GM23338 (cell line): ENCODE results near the gene ADPGK. TPM values are rescaled to one million over a fixed set of nuclear protein-coding genes. Genes with fewer than 3 reads are reported as not detected.

ENCODE experiments used
- ATAC-seq: fragments of 200-7000 bp; cut with Tn5 transposase; 3 replicates; pipeline ENCODE4 v1.9.1; 2020
- DNase-seq: peaks from one replicate; pipeline ENCODE4 v3.0.0-alpha.2; 2015; ENCODE audit warnings: low spot score
- H2AFZ ChIP-seq: fragments of 200-600 bp; sonication (generic); 2 replicates; pipeline ENCODE4 v1.8.0; 2016; ENCODE audit warnings: antibody characterized with exemption, mild to moderate bottlenecking, moderate library complexity
- H3F3A ChIP-seq: fragments of 200-600 bp; sonication (generic); replicated peaks from 2 replicates; pipeline ENCODE4 v1.8.0; 2017; ENCODE audit warnings: antibody characterized with exemption, mixed run types, low read depth
- H3K27ac ChIP-seq: fragments of 200-600 bp; sonication (generic); 2 replicates; pipeline ENCODE4 v1.6.1; 2016; ENCODE audit warnings: low read depth
- H3K27me3 ChIP-seq: fragments of 200-600 bp; sonication (generic); 2 replicates; pipeline ENCODE4 v1.8.0; 2016; ENCODE audit warnings: mild to moderate bottlenecking, mixed run types, moderate library complexity; ENCODE audit not compliant: insufficient read depth
- H3K36me3 ChIP-seq: fragments of 200-600 bp; sonication (generic); 2 replicates; pipeline ENCODE4 v1.8.0; 2016; ENCODE audit warnings: mild to moderate bottlenecking; ENCODE audit not compliant: insufficient read depth
- H3K4me1 ChIP-seq: fragments of 200-600 bp; sonication (generic); 2 replicates; pipeline ENCODE4 v1.8.0; 2016; ENCODE audit warnings: mild to moderate bottlenecking, moderate library complexity; ENCODE audit not compliant: insufficient read depth
- H3K4me2 ChIP-seq: fragments of 200-600 bp; sonication (generic); 2 replicates; pipeline ENCODE4 v1.7.1; 2017; ENCODE audit warnings: mixed run types
- H3K4me3 ChIP-seq: fragments of 200-600 bp; sonication (generic); 2 replicates; pipeline ENCODE4 v1.6.1; 2016; ENCODE audit warnings: mixed run types
- H3K79me2 ChIP-seq: fragments of 200-600 bp; sonication (generic); replicated peaks from 2 replicates; pipeline ENCODE4 v1.8.0; 2017; ENCODE audit warnings: mild to moderate bottlenecking; ENCODE audit not compliant: insufficient read depth
- H3K9me2 ChIP-seq: fragments of 200-600 bp; sonication (generic); 2 replicates; pipeline ENCODE4 v1.8.0; 2017; ENCODE audit not compliant: insufficient read depth
- H4K20me1 ChIP-seq: fragments of 200-600 bp; sonication (generic); replicated peaks from 2 replicates; pipeline ENCODE4 v1.8.0; 2017; ENCODE audit warnings: mild to moderate bottlenecking; ENCODE audit not compliant: insufficient read depth
- H3K27ac Mint-ChIP-seq: 2 replicates; pipeline ENCODE4 v1.8.0; 2020; ENCODE audit warnings: inconsistent platforms, mild to moderate bottlenecking, moderate library complexity, mixed read lengths
- H3K27me3 Mint-ChIP-seq: 3 replicates; pipeline ENCODE4 v1.8.0; 2022; ENCODE audit warnings: low read depth, mild to moderate bottlenecking, moderate library complexity, mixed read lengths, inconsistent platforms; ENCODE audit not compliant: insufficient read depth, poor library complexity
- H3K36me3 Mint-ChIP-seq: 3 replicates; pipeline ENCODE4 v1.8.0; 2021; ENCODE audit warnings: low read depth, mild to moderate bottlenecking, inconsistent platforms, moderate library complexity, mixed read lengths
- H3K4me1 Mint-ChIP-seq: 3 replicates; pipeline ENCODE4 v1.8.0; 2020; ENCODE audit warnings: mild to moderate bottlenecking, inconsistent platforms, mixed read lengths
- H3K4me3 Mint-ChIP-seq: 3 replicates; pipeline ENCODE4 v1.8.0; 2021; ENCODE audit warnings: moderate library complexity, mild to moderate bottlenecking, inconsistent platforms, mixed read lengths
- H3K9me3 Mint-ChIP-seq: 3 replicates; pipeline ENCODE4 v1.8.0; 2020; ENCODE audit warnings: moderate library complexity, mild to moderate bottlenecking, inconsistent platforms, mixed read lengths
- CREB1 ChIP-seq: fragments of 250-450 bp; sonication (Bioruptor Pico); IDR thresholded peaks from 2 replicates; pipeline ENCODE4 v1.5.0; 2020; ENCODE audit warnings: low read depth, mild to moderate bottlenecking, moderate library complexity
- NANOG ChIP-seq: IDR thresholded peaks from 2 replicates; pipeline ENCODE4 v1.6.1; 2016; ENCODE audit warnings: antibody characterized with exemption, borderline replicate concordance
- POLR2AphosphoS5 ChIP-seq: IDR thresholded peaks from 2 replicates; pipeline ENCODE4 v1.6.1; 2016; ENCODE audit warnings: antibody characterized with exemption, low read depth
- STAT1 ChIP-seq: IDR thresholded peaks from one replicate; pipeline ENCODE4 v1.6.1; 2016; ENCODE audit warnings: antibody characterized with exemption; ENCODE audit not compliant: unreplicated experiment
- polyA plus RNA-seq: library from polyadenylated mRNA; unstranded; fragments of >200 nt; fragmentation: Nextera tagmentation; extraction: Ambion mirVana; gene quantifications from 2 replicates; pipeline ENCODE4 v1.2.1, GENCODE V29; 2016
- total RNA-seq: library from RNA; depleted of rRNA; stranded (reverse); fragments of >200 nt; shearing (Covaris generic); gene quantifications from 2 replicates; pipeline ENCODE4 v1.2.3, GENCODE V29; 2014
- TF ChIP-seq, protein P1 (sequence below): fragments of 250-450 bp; sonication (Bioruptor Pico); IDR thresholded peaks from 2 replicates; pipeline ENCODE4 v1.5.0; 2020; ENCODE audit warnings: mild to moderate bottlenecking, moderate library complexity
- TF ChIP-seq, protein P2 (sequence below): IDR thresholded peaks from one replicate; pipeline ENCODE4 v1.6.1; 2018; ENCODE audit warnings: antibody characterized with exemption; ENCODE audit not compliant: unreplicated experiment

ADPGK gene
- total and polyA plus RNA-seq, 2 experiments from 2014 or later = 21.5 to 57.0 TPM

DNA sequence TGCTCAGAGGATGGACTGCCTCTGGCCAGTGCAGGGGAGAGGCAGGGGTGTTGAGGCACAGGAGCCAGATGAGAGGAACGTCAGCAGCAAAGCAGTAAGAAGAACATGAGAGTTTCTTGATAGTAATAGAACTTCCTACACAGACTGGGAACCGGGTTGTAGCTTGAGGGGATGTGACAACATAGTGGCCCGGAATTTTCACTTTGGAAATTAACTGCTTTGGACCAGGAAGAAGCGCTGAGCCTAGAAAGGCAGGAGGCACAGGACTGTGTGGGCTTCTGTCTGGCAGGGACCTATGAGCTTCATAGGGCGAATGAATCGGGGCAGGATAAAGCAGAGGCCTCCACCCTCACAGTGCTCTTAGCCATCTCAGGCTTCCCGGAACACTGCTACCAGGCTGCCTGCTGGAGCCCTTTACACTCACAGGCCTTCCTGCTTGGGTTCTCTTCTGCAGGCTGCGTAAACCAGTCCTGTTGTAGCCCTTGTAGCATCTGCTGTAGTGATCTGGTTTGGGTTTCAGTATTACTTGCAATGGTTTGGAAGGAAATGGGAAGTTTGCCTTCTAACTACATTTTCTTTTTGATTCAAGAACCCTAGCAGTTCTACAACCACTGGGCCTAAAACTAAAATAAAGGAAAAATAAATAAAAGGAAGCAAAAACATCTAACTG, 3.3 kb upstream of the ADPGK start:
- Histone ChIP-seq H3K27ac (no peak overlapping the region), H3K4me1 (peaks cover 9% of the 10 kb centered on the region), H3K9me2 (no peaks in the 10 kb centered on the region), H4K20me1 (no peaks in the 10 kb centered on the region; the same call in 1 of the 2 replicates), H3K27me3 (no peaks in the 10 kb centered on the region), H3K4me3 (no peak overlapping the region), H3K79me2 (peaks cover 15% of the 10 kb centered on the region), H3K4me2 (no peak overlapping the region), H2AFZ (0 out of 2 replicates have a peak overlapping the region, but pooled peaks have one; percentile 38), H3K36me3 (no peaks in the 10 kb centered on the region), H3F3A (peaks cover 5% of the 10 kb centered on the region; the same call in 1 of the 2 replicates)
- Mint-ChIP-seq H3K4me1 (peaks cover 5% of the 10 kb centered on the region), H3K4me3 (no peak overlapping the region), H3K36me3 (no peaks in the 10 kb centered on the region; the same call in 2 of the 3 replicates), H3K27ac (no peak overlapping the region), H3K27me3 (no peaks in the 10 kb centered on the region), H3K9me3 (no peaks in the 10 kb centered on the region)
- no peak for TF ChIP-seq STAT1
- TF ChIP-seq, protein P1, sequence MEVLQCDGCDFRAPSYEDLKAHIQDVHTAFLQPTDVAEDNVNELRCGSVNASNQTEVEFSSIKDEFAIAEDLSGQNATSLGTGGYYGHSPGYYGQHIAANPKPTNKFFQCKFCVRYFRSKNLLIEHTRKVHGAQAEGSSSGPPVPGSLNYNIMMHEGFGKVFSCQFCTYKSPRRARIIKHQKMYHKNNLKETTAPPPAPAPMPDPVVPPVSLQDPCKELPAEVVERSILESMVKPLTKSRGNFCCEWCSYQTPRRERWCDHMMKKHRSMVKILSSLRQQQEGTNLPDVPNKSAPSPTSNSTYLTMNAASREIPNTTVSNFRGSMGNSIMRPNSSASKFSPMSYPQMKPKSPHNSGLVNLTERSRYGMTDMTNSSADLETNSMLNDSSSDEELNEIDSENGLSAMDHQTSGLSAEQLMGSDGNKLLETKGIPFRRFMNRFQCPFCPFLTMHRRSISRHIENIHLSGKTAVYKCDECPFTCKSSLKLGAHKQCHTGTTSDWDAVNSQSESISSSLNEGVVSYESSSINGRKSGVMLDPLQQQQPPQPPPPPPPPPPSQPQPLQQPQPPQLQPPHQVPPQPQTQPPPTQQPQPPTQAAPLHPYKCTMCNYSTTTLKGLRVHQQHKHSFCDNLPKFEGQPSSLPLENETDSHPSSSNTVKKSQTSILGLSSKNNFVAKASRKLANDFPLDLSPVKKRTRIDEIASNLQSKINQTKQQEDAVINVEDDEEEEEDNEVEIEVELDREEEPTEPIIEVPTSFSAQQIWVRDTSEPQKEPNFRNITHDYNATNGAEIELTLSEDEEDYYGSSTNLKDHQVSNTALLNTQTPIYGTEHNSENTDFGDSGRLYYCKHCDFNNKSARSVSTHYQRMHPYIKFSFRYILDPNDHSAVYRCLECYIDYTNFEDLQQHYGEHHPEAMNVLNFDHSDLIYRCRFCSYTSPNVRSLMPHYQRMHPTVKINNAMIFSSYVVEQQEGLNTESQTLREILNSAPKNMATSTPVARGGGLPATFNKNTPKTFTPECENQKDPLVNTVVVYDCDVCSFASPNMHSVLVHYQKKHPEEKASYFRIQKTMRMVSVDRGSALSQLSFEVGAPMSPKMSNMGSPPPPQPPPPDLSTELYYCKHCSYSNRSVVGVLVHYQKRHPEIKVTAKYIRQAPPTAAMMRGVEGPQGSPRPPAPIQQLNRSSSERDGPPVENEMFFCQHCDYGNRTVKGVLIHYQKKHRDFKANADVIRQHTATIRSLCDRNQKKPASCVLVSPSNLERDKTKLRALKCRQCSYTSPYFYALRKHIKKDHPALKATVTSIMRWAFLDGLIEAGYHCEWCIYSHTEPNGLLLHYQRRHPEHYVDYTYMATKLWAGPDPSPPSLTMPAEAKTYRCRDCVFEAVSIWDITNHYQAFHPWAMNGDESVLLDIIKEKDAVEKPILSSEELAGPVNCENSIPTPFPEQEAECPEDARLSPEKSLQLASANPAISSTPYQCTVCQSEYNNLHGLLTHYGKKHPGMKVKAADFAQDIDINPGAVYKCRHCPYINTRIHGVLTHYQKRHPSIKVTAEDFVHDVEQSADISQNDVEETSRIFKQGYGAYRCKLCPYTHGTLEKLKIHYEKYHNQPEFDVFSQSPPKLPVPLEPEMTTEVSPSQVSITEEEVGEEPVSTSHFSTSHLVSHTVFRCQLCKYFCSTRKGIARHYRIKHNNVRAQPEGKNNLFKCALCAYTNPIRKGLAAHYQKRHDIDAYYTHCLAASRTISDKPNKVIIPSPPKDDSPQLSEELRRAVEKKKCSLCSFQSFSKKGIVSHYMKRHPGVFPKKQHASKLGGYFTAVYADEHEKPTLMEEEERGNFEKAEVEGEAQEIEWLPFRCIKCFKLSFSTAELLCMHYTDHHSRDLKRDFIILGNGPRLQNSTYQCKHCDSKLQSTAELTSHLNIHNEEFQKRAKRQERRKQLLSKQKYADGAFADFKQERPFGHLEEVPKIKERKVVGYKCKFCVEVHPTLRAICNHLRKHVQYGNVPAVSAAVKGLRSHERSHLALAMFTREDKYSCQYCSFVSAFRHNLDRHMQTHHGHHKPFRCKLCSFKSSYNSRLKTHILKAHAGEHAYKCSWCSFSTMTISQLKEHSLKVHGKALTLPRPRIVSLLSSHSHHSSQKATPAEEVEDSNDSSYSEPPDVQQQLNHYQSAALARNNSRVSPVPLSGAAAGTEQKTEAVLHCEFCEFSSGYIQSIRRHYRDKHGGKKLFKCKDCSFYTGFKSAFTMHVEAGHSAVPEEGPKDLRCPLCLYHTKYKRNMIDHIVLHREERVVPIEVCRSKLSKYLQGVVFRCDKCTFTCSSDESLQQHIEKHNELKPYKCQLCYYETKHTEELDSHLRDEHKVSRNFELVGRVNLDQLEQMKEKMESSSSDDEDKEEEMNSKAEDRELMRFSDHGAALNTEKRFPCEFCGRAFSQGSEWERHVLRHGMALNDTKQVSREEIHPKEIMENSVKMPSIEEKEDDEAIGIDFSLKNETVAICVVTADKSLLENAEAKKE (CRISPR knock-in tag) = no peak
- TF ChIP-seq, protein P2, sequence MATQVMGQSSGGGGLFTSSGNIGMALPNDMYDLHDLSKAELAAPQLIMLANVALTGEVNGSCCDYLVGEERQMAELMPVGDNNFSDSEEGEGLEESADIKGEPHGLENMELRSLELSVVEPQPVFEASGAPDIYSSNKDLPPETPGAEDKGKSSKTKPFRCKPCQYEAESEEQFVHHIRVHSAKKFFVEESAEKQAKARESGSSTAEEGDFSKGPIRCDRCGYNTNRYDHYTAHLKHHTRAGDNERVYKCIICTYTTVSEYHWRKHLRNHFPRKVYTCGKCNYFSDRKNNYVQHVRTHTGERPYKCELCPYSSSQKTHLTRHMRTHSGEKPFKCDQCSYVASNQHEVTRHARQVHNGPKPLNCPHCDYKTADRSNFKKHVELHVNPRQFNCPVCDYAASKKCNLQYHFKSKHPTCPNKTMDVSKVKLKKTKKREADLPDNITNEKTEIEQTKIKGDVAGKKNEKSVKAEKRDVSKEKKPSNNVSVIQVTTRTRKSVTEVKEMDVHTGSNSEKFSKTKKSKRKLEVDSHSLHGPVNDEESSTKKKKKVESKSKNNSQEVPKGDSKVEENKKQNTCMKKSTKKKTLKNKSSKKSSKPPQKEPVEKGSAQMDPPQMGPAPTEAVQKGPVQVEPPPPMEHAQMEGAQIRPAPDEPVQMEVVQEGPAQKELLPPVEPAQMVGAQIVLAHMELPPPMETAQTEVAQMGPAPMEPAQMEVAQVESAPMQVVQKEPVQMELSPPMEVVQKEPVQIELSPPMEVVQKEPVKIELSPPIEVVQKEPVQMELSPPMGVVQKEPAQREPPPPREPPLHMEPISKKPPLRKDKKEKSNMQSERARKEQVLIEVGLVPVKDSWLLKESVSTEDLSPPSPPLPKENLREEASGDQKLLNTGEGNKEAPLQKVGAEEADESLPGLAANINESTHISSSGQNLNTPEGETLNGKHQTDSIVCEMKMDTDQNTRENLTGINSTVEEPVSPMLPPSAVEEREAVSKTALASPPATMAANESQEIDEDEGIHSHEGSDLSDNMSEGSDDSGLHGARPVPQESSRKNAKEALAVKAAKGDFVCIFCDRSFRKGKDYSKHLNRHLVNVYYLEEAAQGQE = no peak
- TF ChIP-seq CREB1 (CRISPR knock-in tag) = no peak
- no peak for TF ChIP-seq POLR2AphosphoS5
- TF ChIP-seq NANOG = no peak
- DNase-seq (no peak), ATAC-seq (no peak)
